Medulla oblongata (tissue), 1 donor: ENCODE data around the gene RCL1.
"Not testable (repeated sequence)": the region's sequence is repeated elsewhere in the genome, so short reads cannot be mapped to it uniquely, and the experiment has no call there.

Experiments
- DNase-seq: peaks from one replicate; pipeline ENCODE4 v3.0.0-alpha.2; 2015; ENCODE audit errors: extremely low spot score

RCL1 gene

GRCh38 chr9:4883326-4883873 lies 90.7 kb downstream of the RCL1 start:
- DNase-seq = no peak

DNA sequence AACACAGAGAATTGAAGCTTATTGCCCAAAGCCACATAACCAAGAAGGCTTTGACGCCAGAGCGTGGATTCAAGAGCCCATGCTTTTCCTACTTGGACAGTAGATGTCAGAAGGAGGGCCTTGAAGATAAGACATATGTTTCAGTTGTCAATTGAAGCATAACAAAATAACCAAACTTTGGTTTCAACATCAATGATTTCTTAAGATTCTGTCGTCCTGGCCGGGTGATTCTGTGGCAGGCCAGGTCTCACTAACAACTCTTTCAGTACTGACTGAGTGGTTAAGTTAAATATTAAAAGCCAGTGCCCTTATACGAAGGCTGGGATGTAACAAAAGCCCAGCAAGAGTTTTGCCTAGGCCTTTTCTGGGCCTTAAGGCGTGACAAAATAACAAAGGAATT lies 94.0 kb downstream of the RCL1 start:
- no peak for DNase-seq

GRCh38 chr9:4887556-4887955 lies 94.8 kb downstream of the RCL1 start:
- DNase-seq = peak; percentile 22

DNA sequence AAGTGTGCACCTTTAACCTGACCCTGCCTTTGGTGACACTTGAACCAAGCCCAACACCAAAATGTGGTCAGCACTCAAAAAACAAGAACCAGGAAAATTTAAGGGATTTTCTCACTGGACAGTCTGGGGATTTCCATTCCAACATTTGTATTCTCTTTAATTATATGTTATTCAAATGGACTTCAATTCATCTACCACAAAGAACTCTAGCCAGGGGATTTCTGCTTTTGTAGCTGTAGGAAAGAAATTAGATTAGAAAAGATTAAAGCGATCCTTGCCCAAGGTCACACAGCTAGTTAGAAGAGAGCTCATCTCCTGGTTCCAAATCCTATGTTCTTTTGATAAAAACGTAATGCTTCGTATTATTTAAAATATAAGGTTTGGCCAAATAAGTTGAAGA lies 97.5 kb downstream of the RCL1 start:
- no peak for DNase-seq

DNA sequence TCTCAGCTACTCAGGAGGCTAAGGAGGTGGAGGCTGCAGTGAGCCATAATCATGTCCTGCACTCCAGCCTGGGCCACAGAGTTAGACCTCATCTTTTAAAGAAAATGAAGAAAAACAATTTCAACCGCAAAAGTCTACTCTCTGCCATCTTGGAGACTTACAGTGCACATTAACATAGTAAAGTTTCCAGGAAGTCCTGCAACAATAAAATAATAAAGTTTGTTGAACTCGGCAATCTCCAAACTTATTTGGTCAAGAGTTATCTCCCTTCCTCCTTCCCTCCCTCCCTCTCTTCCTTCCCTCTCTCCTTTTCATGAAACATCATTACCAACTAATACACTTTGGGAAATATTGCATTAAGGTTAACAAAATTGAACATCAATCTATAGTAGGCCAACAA lies 98.2 kb downstream of the RCL1 start:
- no peak for DNase-seq

DNA sequence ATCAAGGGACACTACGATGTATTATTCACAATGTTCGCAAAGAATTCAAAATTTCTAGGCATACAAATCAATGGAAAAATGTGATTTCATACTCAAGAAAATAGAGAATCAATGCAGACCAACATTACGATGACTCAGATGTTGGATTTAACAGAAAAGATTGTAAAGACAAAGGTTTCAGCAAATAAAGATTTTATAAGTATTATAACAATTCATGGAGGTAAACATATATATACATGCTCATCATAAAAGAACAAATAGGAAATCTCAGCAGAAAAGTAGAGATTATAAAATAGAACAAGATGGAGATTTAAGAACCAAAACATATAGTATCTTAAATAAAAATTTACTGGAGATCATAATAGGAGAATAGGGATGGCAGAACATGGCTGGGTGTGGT lies 98.9 kb downstream of the RCL1 start:
- DNase-seq = no peak

GRCh38 chr9:4892501-4893194 lies 99.9 kb downstream of the RCL1 start:
- DNase-seq = no peak

GRCh38 chr9:4894076-4894475 lies 101.3 kb downstream of the RCL1 start:
- no peak for DNase-seq

DNA sequence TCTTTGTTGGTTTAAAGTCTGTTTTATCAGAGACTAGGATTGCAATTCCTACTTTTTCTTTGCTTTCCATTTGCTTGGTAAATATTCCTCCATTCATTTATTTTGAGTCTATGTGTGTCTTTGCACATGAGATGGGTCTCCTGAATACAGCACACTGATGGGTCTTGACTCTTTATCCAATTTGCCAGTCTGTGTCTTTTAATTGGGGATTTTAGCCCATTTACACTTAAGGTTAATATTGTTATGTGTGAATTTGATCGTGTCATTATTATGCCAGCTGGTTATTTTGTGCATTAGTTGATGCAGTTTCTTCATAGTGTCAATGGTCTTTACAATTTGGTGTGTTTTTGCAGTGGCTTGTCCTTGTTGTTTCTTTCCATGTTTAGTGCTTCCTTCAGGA lies 107.1 kb downstream of the RCL1 start:
- not testable (repeated sequence) for DNase-seq

GRCh38 chr9:4901401-4902134 lies 108.8 kb downstream of the RCL1 start:
- not testable (repeated sequence) for DNase-seq

GRCh38 chr9:4902135-4902475 lies 109.4 kb downstream of the RCL1 start:
- no peak for DNase-seq

DNA sequence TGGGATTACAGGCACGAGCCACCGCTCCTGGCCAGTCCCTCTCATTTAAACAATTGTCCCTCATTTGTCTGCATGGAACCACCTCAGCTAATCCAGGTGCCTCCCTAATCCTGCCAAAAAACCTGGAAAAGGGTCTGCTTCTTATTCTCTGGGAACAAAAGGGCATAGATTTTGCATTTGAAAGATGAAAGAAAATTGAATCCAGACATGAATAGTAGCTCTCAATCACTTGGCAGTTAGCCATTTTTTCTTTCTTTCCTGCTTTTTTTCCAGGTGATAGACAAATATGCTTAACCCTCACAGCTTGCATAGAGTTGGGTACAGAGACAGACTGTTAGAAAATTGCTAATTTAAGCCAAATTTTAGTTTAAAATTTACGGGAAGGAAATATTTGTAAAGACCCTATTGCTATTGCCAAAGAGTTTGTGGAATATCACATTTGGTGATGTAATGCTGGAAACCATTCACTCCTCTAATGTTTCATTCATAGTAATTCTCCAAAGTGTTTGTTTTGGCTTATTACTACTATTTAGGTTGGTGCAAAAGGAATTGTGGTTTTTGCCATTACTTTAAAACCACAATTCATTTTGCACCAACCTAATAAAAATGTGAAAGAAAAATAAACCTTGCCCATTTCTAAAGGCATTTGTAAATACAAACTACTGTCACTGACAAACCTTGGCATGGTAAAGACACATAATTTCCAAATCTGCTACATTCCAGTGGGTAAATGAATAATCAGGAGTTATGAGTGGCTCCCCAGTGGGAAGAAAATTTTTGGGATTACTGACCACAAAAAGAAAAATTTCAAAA lies 111.8 kb downstream of the RCL1 start:
- DNase-seq = no peak

DNA sequence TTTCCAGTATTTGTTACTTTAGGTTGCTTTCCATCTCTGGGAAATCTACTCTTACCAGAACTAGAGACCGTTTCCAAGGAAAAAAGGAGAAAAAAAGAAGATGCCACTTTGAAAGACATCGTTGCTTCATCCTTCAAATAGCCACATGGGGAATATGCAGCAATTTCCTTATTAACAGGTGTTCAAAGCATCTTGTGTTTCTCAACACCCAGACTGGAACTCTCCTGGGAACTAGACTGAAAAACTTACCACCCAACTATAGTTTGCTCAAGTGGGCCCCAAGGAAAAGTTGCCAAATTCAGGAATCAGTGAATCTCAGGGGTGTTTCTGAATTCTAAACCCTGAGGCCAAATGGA lies 112.4 kb downstream of the RCL1 start:
- DNase-seq = no peak
